ENCODE data around the gene SLC30A4.

DNA sequence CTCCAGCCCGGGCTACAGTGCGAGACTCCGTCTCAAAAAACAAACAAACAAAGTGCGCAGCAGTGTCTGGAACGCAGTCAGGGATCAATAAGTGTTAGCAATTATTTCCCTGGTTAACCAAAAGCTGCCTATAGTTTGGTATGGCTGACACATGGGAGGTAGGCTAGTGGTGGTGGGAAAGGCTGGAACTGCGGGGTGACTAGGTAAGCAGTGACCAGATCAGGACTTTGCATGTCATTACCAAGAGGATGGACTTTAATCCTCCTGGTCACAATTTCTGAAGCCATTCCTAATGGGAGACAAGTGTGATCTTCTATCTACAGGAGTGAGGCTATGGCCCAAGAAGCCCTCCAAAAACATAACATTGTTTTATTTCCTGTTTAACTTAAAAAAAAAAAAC is 47.8 kb downstream of the SLC30A4 start:
- TF ChIP-seq, protein P1, sequence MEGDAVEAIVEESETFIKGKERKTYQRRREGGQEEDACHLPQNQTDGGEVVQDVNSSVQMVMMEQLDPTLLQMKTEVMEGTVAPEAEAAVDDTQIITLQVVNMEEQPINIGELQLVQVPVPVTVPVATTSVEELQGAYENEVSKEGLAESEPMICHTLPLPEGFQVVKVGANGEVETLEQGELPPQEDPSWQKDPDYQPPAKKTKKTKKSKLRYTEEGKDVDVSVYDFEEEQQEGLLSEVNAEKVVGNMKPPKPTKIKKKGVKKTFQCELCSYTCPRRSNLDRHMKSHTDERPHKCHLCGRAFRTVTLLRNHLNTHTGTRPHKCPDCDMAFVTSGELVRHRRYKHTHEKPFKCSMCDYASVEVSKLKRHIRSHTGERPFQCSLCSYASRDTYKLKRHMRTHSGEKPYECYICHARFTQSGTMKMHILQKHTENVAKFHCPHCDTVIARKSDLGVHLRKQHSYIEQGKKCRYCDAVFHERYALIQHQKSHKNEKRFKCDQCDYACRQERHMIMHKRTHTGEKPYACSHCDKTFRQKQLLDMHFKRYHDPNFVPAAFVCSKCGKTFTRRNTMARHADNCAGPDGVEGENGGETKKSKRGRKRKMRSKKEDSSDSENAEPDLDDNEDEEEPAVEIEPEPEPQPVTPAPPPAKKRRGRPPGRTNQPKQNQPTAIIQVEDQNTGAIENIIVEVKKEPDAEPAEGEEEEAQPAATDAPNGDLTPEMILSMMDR (IDR thresholded peaks at IDR 0.05): no peak
- no peak for TF ChIP-seq POLR2A (IDR thresholded peaks at IDR 0.05)
